ENCODE results near the gene TBC1D5.
"Not testable (repeated sequence)": the region's sequence is repeated elsewhere in the genome, so short reads cannot be mapped to it uniquely, and the experiment has no call there.

Gene TBC1D5

GRCh38 chr3:17707813-17708543 is 34.5 kb downstream of the TBC1D5 start:
- no peak for DNase-seq

GRCh38 chr3:17705991-17706390 is 36.4 kb downstream of the TBC1D5 start:
- DNase-seq: not testable (repeated sequence)

GRCh38 chr3:17699815-17700214 is 42.6 kb downstream of the TBC1D5 start:
- not testable (repeated sequence) for DNase-seq

GRCh38 chr3:17695665-17696064 is 46.8 kb downstream of the TBC1D5 start:
- not testable (repeated sequence) for DNase-seq

GRCh38 chr3:17693670-17693999 is 48.8 kb downstream of the TBC1D5 start:
- DNase-seq: not testable (repeated sequence)

- not testable (repeated sequence) for DNase-seq
Observed at GRCh38 chr3:17692846-17693669, 49.4 kb downstream of the TBC1D5 start.

GRCh38 chr3:17687566-17687965 is 54.9 kb downstream of the TBC1D5 start:
- no peak for DNase-seq

- no peak for DNase-seq
Observed at GRCh38 chr3:17686613-17687012, 55.8 kb downstream of the TBC1D5 start.

GRCh38 chr3:17683542-17684207 is 58.8 kb downstream of the TBC1D5 start:
- DNase-seq: no peak

GRCh38 chr3:17680530-17680929 is 61.9 kb downstream of the TBC1D5 start:
- DNase-seq: no peak

- peak; percentile 44 for DNase-seq
Observed at GRCh38 chr3:17678116-17678741, 64.2 kb downstream of the TBC1D5 start.

- no peak for DNase-seq
Observed at GRCh38 chr3:17674082-17674686, 68.2 kb downstream of the TBC1D5 start.

GRCh38 chr3:17672506-17672905 is 69.9 kb downstream of the TBC1D5 start:
- no peak for DNase-seq

GRCh38 chr3:17670749-17671148 is 71.7 kb downstream of the TBC1D5 start:
- DNase-seq: no peak

GRCh38 chr3:17664923-17665322 is 77.5 kb downstream of the TBC1D5 start:
- no peak for DNase-seq

- DNase-seq: no peak
Observed at GRCh38 chr3:17656264-17656663, 86.2 kb downstream of the TBC1D5 start.

GRCh38 chr3:17655743-17656142 is 86.7 kb downstream of the TBC1D5 start:
- no peak for DNase-seq

- DNase-seq: not testable (repeated sequence)
Observed at GRCh38 chr3:17649748-17650147, 92.7 kb downstream of the TBC1D5 start.

GRCh38 chr3:17648630-17649355 is 93.6 kb downstream of the TBC1D5 start:
- not testable (repeated sequence) for DNase-seq

- DNase-seq: peak; percentile 67
Observed at GRCh38 chr3:17645074-17645698, 97.2 kb downstream of the TBC1D5 start.

- no peak for DNase-seq
Observed at GRCh38 chr3:17643691-17644090, 98.7 kb downstream of the TBC1D5 start.

GRCh38 chr3:17642474-17642873 is 100.0 kb downstream of the TBC1D5 start:
- DNase-seq: no peak

Measured in kidney glomerular epithelial cell (primary cell).